ENCODE measurements around the gene SUPT3H. TPM values are rescaled to one million over a fixed set of nuclear protein-coding genes. Genes with fewer than 3 reads are reported as not detected.

SUPT3H gene
- total RNA-seq, 4 donors from 2014 or later: 0.80 to 12.7 (median 3.0) TPM

GRCh38 chr6:44972709-44973108 lies 405.0 kb downstream of the SUPT3H start:
- Histone ChIP-seq H3K4me3 (no peak overlapping the region), H3K36me3 (no peaks in the 10 kb centered on the region), H3K27me3 (no peaks in the 10 kb centered on the region), H3K9me3 (peaks cover 0 to 4% of the 10 kb centered on the region in 2 donors), H3K27ac (no peak overlapping the region), H3K4me1 (no peaks in the 10 kb centered on the region)
- WGBS, 2 donors (ENCODE audit: low coverage in 1 of 2): 96 to 100% methylated on average over 3 of the region's 3 CpGs
- no peak for DNase-seq
- TF ChIP-seq POLR2A (IDR thresholded peaks at IDR 0.05): no peak
- TF ChIP-seq EP300 (IDR thresholded peaks at IDR 0.05; ENCODE audit: low read depth): no peak
- TF ChIP-seq CTCF (IDR thresholded peaks at IDR 0.05): no peak
- TF ChIP-seq POLR2AphosphoS5 (IDR thresholded peaks at IDR 0.05): no peak
- in situ Hi-C loops (cut with MboI; ENCODE audit: low pct_ligation_motif_present in 1 of 4, low pct_unique_long_range_greater_than_20kb in 1 of 4, low sequenced_read_pairs in 3 of 4) (no loop called here), intact Hi-C loops (cut with DNase I; ENCODE audit: low total_unique reads) (no loop called here)

- H3K27ac ChIP-seq: no peak overlapping the region
- H3K4me1 ChIP-seq: no peaks in the 10 kb centered on the region
- 81 to 87% methylated on average over 4 of the region's 4 CpGs for WGBS, 2 donors (ENCODE audit: low coverage in 1 of 2)
- no peaks in the 10 kb centered on the region for H3K27me3 ChIP-seq
- no peak overlapping the region for H3K4me3 ChIP-seq
- intact Hi-C loops (cut with DNase I; ENCODE audit: low total_unique reads) (no loop called here), in situ Hi-C loops (cut with MboI; ENCODE audit: low pct_ligation_motif_present in 1 of 4, low pct_unique_long_range_greater_than_20kb in 1 of 4, low sequenced_read_pairs in 3 of 4) (no loop called here)
- DNase-seq: no peak
- peaks cover 0 to 4% of the 10 kb centered on the region in 2 donors for H3K9me3 ChIP-seq
- TF ChIP-seq POLR2AphosphoS5 (IDR thresholded peaks at IDR 0.05): no peak
- no peak for TF ChIP-seq CTCF (IDR thresholded peaks at IDR 0.05)
- no peak for TF ChIP-seq EP300 (IDR thresholded peaks at IDR 0.05; ENCODE audit: low read depth)
- no peak for TF ChIP-seq POLR2A (IDR thresholded peaks at IDR 0.05)
- H3K36me3 ChIP-seq: no peaks in the 10 kb centered on the region
These were observed 408.1 kb downstream of the SUPT3H start for GRCh38 chr6:44969446-44970185.

- 93 to 100% methylated on average over 1 of the region's 1 CpG for WGBS, 2 donors (ENCODE audit: low coverage in 1 of 2)
- no peaks in the 10 kb centered on the region for H3K9me3 ChIP-seq
- H3K4me1 ChIP-seq: no peaks in the 10 kb centered on the region
- in situ Hi-C loops (cut with MboI; ENCODE audit: low pct_ligation_motif_present in 1 of 4, low pct_unique_long_range_greater_than_20kb in 1 of 4, low sequenced_read_pairs in 3 of 4) (no loop called here), intact Hi-C loops (cut with DNase I; ENCODE audit: low total_unique reads) (no loop called here)
- DNase-seq: no peak
- TF ChIP-seq POLR2AphosphoS5 (IDR thresholded peaks at IDR 0.05): no peak
- no peak for TF ChIP-seq POLR2A (IDR thresholded peaks at IDR 0.05)
- no peak for TF ChIP-seq CTCF (IDR thresholded peaks at IDR 0.05)
- TF ChIP-seq EP300 (IDR thresholded peaks at IDR 0.05; ENCODE audit: low read depth): no peak
- no peak overlapping the region for H3K27ac ChIP-seq
- H3K27me3 ChIP-seq: no peaks in the 10 kb centered on the region
- H3K36me3 ChIP-seq: no peaks in the 10 kb centered on the region
- no peak overlapping the region for H3K4me3 ChIP-seq
These were observed 410.3 kb downstream of the SUPT3H start for GRCh38 chr6:44967481-44967880.

GRCh38 chr6:44966449-44967092 lies 411.2 kb downstream of the SUPT3H start:
- no peak for DNase-seq
- Histone ChIP-seq H3K27ac (no peak overlapping the region), H3K27me3 (no peaks in the 10 kb centered on the region), H3K4me3 (no peak overlapping the region), H3K4me1 (no peaks in the 10 kb centered on the region), H3K36me3 (no peaks in the 10 kb centered on the region), H3K9me3 (no peaks in the 10 kb centered on the region)
- TF ChIP-seq POLR2A (IDR thresholded peaks at IDR 0.05) (no peak), EP300 (IDR thresholded peaks at IDR 0.05; ENCODE audit: low read depth) (no peak), CTCF (IDR thresholded peaks at IDR 0.05) (no peak), POLR2AphosphoS5 (IDR thresholded peaks at IDR 0.05) (no peak)
- in situ Hi-C loops (cut with MboI; ENCODE audit: low pct_ligation_motif_present in 1 of 4, low pct_unique_long_range_greater_than_20kb in 1 of 4, low sequenced_read_pairs in 3 of 4) (no loop called here), intact Hi-C loops (cut with DNase I; ENCODE audit: low total_unique reads) (no loop called here)
- WGBS, 2 donors (ENCODE audit: low coverage in 1 of 2): 61 to 68% methylated on average over 2 of the region's 2 CpGs

Measured in transverse colon (tissue), 4 donors.